Cardiac fibroblast (primary cell): ENCODE data around the gene POLE.

Experiments
- DNase-seq, 2 donors: peaks; one replicate each; pipeline versions ENCODE4 v3.0.0 to v3.0.0-alpha.2; 2010; ENCODE audit warnings: low read depth in 2 of 2
- H3K4me3 ChIP-seq, 2 donors: replicated peaks in 1 of 2; 1 replicate in 1 of 2; 2 replicates in 1 of 2; pipeline ENCODE4 v1.5.1; 2011; ENCODE audit warnings: low read depth in 2 of 2, low read length in 2 of 2, mild to moderate bottlenecking in 2 of 2, moderate library complexity in 1 of 2
- CTCF ChIP-seq: IDR thresholded peaks from one replicate; pipeline ENCODE4 v1.5.1; 2011; ENCODE audit warnings: low read depth, mild to moderate bottlenecking, low read length, inconsistent platforms

Gene POLE

GRCh38 chr12:132687211-132688164, at the start of gene POLE, which contains the start of gene PXMP2:
Gene POLE (minus strand): TSS chr12:132687342. CDS start chr12:132687315, 27 bp downstream.
Gene PXMP2 (plus strand): TSS chr12:132687587. CDS start chr12:132687671, 84 bp downstream.
- DNase-seq: peak; percentile 94 to 97
- peak within 1 kb of the TSS; percentile 54 to 62 for H3K4me3 ChIP-seq
- no peak for TF ChIP-seq CTCF

GRCh38 chr12:132736913-132737312, 49.8 kb upstream of the POLE start:
- no peak overlapping the region for H3K4me3 ChIP-seq
- DNase-seq: no peak
- TF ChIP-seq CTCF: no peak

- no peak for TF ChIP-seq CTCF
- DNase-seq: no peak
- H3K4me3 ChIP-seq: no peak overlapping the region
Measured at GRCh38 chr12:132736378-132736777, 49.2 kb upstream of the POLE start.

GRCh38 chr12:132735496-132735895, 48.4 kb upstream of the POLE start:
- no peak for DNase-seq
- no peak overlapping the region for H3K4me3 ChIP-seq
- TF ChIP-seq CTCF: no peak

- TF ChIP-seq CTCF: no peak
- H3K4me3 ChIP-seq: no peak overlapping the region
- no peak for DNase-seq
Measured at GRCh38 chr12:132734206-132734605, 47.1 kb upstream of the POLE start.

GRCh38 chr12:132731574-132731973, 44.4 kb upstream of the POLE start:
- DNase-seq: no peak
- TF ChIP-seq CTCF: no peak
- no peak overlapping the region for H3K4me3 ChIP-seq

GRCh38 chr12:132730353-132730752, 43.2 kb upstream of the POLE start:
- no peak for DNase-seq
- TF ChIP-seq CTCF: no peak
- H3K4me3 ChIP-seq: no peak overlapping the region
